HG03280 (cell line): ENCODE results near the gene ATP8B1.
A peak's percentile ranks its signal among the peaks of the same experiment; 100 is the strongest.
"Not testable (repeated sequence)": the region's sequence is repeated elsewhere in the genome, so short reads cannot be mapped to it uniquely, and the experiment has no call there.

Source experiments
- ATAC-seq: cut with Tn5 transposase; IDR thresholded peaks from one replicate; pipeline ENCODE4 v1.9.1; 2021; ENCODE audit warnings: mild to moderate bottlenecking, moderate library complexity; ENCODE audit not compliant: unreplicated experiment

ATP8B1 gene

DNA sequence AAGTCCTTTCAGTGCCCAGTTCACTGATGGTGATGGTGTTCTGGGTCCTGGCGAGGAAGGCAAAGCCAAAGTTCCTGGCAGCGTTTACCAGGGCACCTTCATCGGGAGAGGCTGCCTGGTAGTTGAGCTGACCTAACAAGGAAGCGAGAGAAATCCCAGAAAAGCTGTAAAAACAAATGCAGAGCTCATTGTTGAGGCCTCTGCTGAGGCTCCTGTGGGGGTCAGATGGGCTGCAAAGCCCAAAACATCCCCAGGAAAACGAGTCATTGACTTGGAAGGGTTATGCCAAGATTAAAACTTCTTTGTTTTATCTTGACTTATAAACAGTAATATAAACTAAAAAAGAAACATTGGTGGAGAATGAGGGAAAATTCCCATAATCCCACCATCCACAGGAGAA lies 128.2 kb downstream of the ATP8B1 start:
- ATAC-seq: no peak

DNA sequence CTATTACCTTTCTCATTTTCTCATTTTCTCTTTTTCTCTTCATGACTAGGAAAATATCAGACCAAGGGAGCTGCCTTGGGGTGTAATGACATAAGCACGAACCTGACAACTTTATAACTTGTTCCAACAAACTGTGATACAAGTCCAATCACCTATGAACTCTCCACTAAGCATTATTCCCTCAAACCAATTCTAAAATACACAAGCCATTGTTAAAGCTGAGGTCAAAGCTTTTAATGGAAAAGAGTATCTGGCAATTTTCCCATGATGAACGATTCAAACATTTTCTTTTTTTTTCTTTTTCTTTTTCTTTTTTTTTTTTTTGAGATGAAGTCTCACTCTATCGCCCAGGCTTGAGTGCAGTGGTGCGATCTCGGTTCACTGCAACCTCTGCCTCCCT lies 133.1 kb downstream of the ATP8B1 start:
- no peak for ATAC-seq

DNA sequence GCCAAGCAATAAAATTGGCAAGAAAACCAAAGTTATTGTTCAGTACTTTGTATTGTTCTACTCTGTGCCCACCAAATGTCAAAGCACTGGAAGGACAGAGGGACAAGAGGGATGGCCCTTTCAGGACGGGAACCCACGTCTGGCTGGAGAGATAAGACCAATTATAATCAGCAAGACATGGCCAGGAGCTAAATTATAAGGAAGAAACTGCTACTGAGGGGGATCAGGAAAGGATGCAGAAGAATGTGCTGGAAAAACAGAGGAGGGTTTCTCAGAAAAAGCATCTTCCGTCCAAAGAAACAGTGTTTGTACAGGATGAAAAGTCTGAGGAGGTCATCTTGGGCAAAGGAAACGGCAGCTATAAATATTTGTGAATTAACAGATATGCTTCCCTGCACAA lies 135.1 kb downstream of the ATP8B1 start:
- ATAC-seq: no peak

DNA sequence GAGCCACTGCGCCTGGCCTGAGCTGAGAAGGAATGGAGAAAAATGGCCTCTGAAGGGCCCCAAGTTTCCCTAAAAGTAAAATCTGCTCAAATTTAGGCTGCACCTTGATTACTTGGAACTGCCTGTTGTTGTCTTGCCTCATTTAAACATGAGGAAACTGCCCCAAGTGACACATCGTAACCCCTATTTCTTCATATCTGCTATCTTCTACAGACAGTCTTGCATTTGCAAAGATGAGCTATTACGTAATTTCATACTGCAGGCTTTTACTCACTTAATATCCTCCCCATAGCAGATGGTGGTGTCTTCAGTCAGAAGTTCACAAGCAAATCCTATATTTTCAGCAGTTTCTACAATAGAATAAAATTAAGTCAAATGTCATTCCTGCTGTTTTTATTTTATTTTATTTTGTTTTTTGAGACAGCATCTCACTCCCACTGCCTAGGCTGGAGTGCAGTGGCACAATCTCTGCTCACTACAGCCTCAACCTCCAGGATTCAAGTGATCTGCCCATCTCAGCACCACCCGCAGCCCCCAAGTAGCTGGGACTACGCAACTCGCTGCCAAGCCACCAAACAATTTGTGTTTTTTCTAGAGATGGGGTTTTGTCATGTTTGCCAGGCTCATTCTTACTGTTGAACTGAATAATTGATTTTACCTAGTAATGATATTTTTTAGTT lies 136.2 kb downstream of the ATP8B1 start:
- ATAC-seq: no peak

DNA sequence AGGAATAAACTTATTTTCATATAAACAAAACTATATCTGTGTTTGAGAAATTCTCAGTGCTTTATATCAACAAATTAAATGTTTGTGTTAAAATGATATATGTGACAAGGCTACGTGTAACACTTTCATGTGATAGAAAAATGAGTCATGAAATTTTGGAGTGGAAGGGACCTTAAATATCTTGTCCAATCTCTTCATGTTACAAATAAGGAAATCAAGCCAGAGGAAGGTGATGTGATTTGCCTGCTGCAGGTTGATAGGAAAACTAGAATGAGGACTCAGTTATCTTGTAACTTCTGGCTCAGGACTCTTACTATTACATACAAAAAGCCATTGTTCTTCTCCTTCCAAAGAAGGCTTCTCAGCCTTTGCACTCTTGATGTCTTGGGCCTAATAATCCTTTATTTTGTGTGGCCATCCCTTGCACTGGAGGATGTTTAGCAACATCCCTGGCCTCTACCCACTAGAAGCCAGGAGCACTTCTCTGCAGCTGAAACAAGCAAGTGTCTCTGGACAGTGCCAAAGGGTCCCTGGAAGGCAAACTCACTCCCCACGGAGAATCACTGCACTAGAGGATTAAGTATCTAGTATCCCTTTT lies 138.4 kb downstream of the ATP8B1 start:
- ATAC-seq: no peak

DNA sequence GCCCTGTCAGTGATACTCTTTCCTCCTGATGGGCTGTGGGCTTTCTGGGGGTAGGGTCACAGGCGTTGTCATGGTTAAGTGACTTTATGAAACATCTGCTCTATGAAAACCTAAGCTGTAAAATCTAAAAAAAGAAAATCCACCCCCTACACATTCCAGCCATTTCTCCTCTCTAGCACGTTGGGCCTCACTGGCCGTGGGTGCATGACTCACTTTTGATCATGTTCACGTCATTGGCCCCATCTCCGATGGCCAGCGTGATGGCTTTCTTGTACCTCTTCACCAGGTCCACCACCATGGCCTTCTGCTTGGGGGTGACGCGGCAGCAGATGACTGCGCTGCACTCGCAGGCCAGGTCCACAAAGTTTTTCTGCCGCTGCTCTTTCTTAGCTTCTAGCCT lies 142.2 kb downstream of the ATP8B1 start:
- no peak for ATAC-seq

DNA sequence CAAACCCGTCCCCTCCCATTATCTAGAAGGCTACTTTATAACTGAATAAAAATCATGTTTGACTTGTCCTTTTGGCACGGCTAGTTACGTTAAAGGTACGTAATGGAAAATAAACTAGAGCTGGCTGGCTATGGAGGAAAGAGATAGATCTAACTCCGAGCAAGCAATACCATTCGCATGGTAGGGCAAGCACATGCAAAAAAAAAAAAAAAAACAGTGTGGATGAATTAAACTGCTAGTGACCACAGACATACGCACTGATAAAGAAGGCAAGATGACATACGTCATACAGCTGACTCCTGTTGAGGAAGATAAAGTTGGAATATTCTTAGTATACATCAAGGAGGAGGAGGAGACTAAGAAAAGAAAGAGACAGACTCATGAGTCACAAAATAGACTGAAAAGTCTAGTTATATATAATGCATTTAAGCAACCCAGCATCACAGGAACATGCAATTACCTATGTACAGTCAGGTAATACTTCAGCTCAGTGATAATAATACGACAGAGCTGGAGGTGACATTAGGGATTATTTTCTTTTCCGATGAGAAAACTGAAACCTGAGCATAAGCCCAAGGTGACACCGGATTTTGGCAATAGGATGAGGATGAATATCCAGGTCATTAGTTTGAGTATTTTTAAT lies 143.5 kb downstream of the ATP8B1 start:
- ATAC-seq: no peak

DNA sequence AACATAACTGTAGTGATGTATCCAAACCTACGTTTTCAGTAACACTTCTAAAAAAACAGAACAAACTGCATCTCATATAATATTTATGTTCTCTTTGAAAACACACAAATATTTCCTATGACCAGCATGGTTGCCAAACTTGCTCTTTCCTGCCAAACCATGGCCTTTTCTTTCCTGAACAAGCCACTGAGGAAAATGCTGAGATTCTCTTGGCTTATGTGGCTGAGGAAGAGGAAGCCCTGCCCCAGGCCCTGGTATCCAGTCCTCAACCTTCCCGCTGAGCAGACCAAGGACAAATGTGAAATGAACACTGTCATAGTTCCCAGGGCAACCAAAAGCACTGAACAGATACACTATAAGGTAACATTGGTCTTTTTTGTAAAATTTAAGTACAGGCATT lies 145.6 kb downstream of the ATP8B1 start:
- ATAC-seq: no peak

DNA sequence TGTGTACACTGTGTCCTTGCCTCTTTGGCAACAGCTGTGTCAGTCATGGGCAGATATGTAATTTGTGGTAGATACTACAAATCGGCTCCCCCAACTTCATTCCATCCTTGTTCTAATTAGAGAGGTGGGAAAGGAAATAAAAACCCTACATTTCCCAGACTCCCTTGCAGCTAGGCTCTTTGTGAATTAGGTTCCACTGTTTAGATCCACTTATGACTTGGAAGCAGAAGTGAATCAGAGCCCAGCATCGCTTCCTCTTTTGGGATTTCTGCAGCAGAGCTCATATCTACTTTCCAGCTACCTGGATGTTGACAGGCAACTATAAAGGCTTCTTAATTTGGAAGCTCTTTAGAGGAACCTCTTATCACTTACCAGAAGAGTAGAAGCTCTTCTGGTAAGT lies 147.4 kb downstream of the ATP8B1 start:
- ATAC-seq: no peak

DNA sequence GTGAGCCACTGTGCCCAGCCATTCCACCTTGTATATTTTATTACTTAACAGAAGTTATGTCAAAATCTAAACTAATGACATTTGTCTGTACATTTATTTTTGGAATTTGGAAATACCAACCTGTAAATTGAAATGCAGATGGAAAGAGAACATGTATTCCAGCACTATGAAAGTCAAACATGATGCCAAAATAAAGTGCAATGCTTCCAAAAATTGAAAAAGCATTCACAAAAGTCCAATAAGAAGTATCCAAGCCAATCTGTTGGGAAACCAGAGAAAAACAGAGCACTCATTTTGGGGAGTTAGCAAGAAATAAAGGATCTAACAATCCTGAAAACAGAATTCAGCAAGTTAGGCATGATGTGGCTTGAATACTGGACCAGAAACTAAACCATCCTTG lies 151.2 kb downstream of the ATP8B1 start:
- ATAC-seq: no peak

DNA sequence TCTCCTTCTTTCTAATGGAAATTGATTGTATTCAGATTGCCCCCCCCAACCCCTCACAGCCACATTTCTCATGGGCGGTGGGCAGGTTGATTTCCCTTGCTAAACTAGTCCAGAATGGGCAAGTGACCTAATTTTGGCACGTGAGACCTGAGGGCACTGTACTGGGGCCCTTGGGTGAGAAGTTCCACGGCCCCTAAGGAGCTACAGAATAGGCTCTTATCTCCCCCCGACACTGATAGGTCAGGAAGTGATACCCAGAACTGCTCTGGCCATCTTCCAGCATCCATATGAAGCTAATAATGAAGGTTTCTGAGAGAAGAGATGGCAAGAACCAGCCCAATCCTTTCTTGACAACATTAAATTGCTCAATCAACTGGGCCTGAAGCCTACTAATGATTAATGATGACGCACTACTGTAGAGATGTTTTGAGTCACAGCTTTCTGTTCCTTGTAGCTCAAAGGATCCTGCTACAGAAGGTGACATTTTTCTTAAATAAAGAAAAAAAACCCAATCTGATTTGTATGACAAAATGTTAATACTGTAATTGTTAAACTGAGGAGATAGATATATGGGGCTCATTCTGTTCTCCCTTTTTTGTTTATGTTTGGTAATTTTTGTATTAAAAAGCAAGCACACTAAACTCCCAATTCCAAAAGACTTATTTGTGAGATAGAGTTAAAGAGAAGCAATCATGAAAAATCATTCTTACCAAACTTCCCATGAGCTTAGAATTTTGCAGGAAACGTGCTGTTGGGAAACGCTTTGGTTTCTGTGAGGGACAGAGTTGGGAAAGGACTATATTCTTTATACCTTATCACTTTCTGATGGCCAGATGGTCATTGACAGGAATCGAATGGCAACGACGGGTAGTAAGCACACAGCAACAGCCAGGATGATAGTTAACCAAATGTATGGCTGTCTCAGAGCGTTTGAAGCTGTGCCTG lies 153.3 kb downstream of the ATP8B1 start:
- ATAC-seq: peak; percentile 88

DNA sequence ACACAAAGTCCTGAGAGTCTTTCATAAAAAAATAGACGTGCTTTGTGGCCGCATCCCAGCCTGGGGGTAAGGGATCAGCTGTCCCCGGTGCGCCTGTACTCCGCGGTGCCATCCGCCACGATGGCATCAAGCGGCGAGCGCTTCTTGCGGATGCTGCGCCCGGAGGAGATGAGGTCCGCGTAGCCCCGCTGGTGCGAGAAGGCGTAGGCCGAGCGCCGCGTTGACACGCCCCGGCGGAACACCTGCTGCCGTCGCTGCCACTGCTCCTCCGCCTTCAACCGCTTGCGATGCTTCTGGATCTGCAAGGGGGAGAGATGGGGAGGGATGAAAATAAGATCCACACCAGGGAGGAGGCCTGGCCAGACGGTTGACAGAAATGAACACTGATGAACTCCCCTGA lies 154.7 kb downstream of the ATP8B1 start:
- no peak for ATAC-seq

DNA sequence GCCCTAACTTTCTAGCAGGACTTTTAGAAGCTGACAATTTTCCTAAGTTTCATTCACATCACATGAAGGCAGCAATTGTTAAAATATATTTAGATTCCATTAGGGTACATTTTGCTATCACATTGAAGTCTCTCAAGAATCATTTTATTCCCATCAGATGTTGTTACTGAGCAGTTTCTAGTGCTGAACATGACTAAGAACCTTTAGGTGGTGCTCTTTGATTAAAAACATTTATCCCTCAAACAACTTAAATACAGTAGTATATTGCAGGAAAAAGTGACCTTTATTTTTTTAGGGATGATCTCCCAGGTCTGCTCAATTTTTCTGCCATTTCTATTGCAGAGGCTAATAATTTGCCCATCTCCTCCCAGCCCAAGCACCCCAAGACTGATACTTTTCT lies 158.6 kb downstream of the ATP8B1 start:
- no peak for ATAC-seq

DNA sequence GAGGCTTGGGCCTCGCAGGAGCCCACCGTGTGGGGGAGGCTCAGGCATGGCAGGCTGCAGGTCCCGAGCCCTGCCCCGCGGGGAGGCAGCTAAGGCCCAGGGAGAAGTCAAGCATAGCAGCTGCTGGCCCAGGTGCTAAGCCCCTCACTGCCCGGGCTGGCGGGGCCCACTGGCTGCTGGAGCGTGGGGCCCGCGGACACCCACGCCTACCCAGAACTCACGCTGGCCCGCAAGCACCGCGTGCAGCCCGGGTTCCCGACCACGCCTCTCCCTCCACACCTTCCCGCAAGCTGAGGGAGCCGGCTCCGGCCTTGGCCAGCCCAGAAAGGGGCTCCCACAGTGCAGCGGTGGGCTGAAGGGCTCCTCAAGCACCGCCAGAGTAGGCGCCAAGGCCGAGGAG lies 159.4 kb downstream of the ATP8B1 start:
- not testable (repeated sequence) for ATAC-seq

DNA sequence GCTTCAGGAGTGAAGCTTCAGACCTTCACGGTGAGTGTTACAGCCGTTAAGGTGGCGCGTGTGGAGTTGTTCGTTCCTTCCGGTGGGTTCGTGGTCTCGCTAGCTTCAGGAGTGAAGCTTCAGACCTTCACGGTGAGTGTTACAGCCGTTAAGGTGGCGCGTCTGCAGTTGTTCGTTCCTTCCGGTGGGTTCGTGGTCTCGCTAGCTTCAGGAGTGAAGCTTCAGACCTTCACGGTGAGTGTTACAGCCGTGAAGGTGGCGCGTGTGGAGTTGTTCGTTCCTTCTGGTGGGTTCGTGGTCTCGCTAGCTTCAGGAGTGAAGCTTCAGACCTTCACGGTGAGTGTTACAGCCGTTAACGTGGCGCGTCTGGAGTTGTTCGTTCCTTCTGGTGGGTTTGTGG lies 160.7 kb downstream of the ATP8B1 start:
- not testable (repeated sequence) for ATAC-seq

DNA sequence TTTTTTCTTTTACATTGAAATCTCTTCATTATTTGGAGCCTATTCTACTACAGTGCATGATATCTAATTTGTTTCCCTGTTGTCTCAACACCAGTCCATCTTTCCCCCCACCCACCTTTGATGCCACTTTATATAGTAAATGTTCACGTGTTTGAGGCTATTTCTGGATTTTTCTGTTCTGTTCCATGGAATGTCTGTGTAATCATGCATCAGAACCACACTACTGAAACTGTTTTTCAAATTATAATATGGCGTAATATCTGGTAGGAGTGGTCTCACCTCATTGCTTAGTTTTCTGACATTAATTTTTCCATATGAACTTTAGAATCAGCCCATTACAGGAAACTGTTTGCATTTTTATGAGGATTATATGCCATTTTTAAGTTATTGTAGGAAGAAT lies 162.4 kb downstream of the ATP8B1 start:
- no peak for ATAC-seq

DNA sequence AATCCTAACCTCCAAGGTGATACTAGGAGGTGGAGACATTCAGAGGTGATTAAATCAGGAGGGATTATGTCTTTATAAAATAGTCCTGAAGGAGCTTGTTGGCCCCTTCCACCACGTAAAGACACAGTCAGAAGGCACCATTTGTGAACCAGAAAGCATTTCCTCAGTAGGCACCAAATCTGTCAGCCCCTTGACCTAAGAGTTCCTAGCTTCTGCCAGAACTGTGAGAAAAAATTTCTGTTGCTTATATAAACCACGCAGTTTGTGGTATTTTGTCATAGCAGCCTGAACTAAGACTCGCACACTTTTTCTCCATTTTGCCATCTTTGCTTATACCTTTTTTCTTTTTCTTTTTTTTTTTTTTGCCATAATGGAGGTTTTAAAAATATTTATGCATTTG lies 162.9 kb downstream of the ATP8B1 start:
- no peak for ATAC-seq

DNA sequence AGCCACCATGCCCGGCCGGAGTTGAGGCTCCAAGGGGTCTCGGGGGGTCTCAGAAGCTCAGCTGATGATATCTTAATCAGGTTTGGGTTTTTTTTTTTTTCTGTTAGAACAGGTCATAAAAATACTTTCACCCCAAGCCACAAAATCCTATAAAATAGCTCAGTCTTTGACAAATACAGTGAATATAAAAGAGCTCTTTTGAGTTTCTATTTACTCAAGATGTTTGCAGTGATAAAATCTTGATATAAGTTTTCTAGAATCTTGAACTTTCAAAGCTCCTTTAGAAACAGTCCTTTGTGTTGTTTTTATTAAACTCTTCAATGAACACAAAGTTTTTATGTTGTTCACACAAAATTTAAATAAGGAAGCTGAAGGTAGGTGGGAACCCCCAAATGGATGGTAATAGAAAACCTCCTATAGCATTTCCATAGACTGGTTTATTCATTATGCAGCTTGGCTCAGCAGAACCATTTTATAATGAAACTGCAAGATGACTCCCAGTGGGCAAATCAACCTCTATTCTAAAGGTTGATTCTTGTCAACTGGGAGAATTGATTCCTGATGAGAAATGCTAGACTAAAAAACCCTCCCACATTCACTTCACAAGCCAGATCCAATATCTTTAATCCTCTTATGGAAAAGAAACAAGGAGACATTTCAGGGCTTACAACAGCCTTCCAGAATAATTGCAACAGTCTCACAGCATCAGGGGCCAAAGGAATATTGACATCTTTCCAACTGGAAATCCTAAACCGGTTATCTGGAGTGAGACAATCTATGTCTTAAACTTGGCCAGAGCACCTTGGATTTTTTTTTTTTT lies 167.9 kb downstream of the ATP8B1 start:
- ATAC-seq: no peak

DNA sequence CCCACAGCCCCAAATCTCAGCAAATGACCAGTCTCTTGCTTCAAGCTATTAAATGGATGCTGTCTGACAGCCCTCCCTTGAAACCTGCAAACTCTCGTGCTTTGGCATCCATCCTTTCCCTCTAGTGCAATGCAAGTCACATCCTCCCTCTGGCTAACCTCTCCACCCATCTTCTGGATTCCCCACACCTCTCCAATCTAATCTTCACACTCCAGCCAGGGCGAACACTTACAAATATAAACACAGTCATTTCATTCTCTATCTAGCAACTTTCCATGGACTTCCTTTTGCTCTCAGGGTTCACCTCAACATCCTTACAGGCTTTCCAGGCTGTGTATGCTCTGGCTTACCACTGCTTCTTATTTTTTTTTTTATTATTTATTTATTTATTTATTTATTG lies 171.4 kb downstream of the ATP8B1 start:
- no peak for ATAC-seq

DNA sequence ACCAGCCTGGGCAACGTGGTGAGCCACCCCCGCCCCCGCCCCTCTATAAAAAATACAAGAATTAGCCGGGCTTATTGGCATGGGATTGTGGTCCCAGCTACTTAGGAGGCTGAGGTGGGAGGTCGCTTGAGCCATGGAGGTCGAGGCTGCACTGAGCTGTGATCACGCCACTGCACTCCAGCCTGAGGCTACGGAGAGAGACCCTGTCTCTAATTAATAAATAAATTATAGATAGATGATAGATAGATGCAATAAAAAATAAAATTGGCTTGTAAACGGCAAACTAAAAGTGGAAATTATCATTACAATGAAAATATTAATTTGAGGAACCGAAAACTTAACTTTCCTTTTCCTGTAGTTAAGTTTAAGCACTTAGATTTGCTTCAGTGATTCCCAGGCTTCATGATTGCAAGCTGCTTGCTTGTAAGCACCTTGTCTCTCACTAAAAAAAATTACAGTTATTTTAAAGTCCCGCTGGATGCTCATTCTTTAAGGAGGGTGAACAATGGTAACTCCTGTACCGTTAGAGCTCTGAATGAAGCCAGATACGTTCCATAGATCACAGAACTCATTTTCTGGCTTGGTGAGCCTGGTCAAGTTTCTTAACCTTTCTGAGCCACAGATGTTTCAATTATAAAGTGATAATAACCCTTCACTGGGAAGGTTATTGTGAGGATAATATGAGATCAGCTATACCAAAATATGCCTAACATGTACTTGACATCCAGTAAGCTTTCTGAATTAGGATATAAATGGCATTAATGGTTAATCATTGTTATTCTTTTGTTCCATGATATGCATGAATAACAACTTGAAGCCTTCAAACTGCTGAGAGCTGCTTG lies 172.1 kb downstream of the ATP8B1 start:
- peak; percentile 10 for ATAC-seq
